NCI-H2029 (cell line): ENCODE measurements around the gene RNASE3.
"Not testable (repeated sequence)": the region's sequence is repeated elsewhere in the genome, so short reads cannot be mapped to it uniquely, and the experiment has no call there.

Source experiments
- DNase-seq: peaks from one replicate; lab custom pipeline; 2025; lab: John Stamatoyannopoulos, UW

The RNASE3 gene

DNA sequence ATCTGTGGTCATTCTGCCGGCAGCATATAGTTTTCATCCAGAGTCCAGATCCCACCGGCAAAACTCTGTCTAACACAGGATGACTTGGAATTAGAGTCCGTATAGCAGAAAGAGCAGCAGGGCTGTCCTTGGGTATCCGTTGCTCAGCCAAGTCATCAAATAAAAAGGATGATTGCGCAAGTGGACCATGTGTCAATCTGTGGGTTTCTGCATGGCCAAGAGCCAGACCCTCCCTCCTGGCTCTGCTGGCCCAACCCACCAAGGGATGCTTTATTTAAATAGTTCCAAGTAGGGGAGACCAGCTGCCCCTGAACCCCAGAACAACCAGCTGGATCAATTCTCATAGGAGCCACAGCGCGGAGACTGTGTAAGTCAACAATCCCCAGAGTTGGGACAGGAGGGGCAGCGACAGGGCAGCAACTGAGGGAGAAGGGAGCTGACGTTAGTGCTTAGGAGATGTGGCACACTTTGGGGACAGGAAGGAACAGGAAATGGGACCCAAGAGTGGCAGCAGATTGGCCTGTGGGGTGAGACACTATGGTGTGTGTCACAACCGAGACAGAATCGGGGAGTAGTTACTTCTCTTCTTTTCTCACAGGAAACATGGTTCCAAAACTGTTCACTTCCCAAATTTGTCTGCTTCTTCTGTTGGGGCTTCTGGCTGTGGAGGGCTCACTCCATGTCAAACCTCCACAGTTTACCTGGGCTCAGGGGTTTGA lies 28.0 kb downstream of the RNASE3 start:
- not testable (repeated sequence) for DNase-seq

DNA sequence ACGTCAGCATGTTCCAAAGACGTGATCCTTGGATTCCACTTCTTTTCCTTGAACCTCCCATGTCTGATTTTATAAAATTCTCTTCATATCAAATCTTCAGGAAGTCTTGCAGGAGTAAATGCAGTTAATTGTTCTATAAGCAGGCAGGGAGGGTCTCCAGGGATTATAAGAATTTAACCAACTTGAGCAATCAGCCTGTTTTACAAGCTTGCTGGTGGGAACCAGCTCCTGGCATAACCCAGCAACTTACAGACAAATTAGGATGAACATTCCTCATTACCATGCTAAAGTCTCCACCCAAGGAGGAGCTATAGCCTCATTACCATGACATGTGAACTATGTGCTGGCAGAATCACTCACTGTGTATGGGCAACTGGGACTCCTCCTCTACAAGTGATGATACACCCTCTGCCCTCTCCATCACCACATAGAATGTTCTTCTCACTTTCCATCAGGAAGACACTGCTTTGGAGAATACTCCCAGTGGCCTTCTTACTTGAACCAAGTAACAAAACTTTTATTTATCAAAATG lies 32.6 kb downstream of the RNASE3 start:
- DNase-seq, result not testable (repeated sequence)

DNA sequence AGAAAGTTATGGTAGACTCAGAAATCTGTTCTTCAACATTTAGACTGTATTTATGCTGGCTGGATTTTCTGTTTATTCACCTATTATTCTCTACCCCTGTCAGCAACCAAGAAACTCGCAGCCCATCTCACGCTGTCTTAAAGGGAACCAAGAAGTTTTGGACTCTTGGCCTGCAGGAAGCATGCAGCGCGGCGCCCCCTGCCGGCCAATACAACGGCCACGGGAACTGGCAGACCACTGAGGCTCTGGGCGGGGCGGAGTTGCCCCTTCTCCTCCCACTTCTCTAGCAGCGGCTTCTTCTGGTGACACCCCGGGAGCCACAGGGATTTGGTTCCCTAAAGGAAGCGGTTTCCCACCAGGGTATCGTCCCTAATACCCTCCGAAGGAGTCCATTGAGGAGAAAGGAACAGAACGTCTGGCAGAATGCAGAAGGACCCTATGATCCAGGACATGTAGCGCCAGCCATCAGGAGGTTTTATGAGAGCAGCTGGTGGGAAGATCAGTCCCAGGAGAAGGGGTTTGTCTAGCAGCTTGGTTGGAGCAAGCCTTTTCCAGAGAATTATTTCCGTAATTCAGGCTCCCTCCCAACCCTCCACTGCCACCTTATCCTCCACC lies 43.1 kb downstream of the RNASE3 start:
- no peak for DNase-seq

DNA sequence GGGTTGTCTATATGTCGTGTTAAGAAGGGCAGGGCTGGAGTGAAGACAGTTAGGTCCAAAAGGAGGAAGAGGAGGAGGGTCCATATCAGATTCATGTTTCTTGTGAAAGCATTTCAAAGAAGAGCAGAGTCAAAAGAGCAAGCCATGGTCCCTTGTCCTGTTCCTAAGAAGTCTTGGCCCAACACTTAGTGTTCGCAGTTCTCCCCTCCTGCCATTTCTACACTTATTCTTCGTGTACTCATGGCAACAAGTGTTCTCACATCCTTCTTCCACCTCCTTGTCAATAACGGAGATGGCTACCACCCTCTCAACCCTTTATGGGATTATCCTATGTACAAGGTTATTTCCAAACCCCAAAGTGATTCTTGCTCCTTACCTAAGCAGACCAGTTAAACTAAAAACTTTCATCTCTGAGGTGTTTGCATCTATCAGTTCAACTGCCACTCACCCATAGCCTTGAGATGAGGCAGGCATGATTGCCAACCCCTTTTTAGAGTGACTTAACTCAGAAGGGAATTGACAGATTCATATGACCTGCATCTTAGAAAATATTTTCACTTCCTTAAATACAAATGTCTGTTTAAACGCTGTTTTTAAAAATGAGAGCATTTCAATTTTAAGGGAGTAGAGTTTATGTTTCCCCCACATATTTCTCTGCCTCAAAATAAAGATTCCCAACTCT lies 44.3 kb downstream of the RNASE3 start:
- DNase-seq, result no peak
